Transverse colon (tissue), 4 donors: ENCODE measurements around the gene ALDH3A2.

ENCODE experiments used
- CTCF ChIP-seq, 5 experiments: fragments of 200-600 bp in 3 of 5; fragments of 450-650 bp in 2 of 5; sonication (generic) in 3 of 5; IDR thresholded peaks; 1 replicate in 2 of 5; 2 replicates in 3 of 5; pipeline ENCODE4 v1.5.1; 2016 to 2017; ENCODE audit warnings: antibody characterized with exemption in 5 of 5, inconsistent platforms in 3 of 5, mild to moderate bottlenecking in 2 of 5, moderate library complexity in 1 of 5
- EP300 ChIP-seq: sonication (generic); formaldehyde crosslinking; IDR thresholded peaks from one replicate; pipeline ENCODE4 v1.6.1; 2017; ENCODE audit warnings: antibody characterized with exemption, low read depth
- POLR2A ChIP-seq: fragments of 450-650 bp; IDR thresholded peaks from one replicate; pipeline ENCODE4 v1.6.1; 2016; ENCODE audit warnings: antibody characterized with exemption, mild to moderate bottlenecking, moderate library complexity
- POLR2AphosphoS5 ChIP-seq, 3 donors: sonication (generic); formaldehyde crosslinking; IDR thresholded peaks; one replicate each; pipeline ENCODE4 v1.6.1; 2016; ENCODE audit warnings: antibody characterized with exemption in 3 of 3

GRCh38 chr17:19673623-19674022 lies 25.1 kb downstream of the ALDH3A2 start:
- TF ChIP-seq CTCF (IDR thresholded peaks at IDR 0.05) = no peak
- TF ChIP-seq POLR2AphosphoS5 (IDR thresholded peaks at IDR 0.05) = no peak
- no peak for TF ChIP-seq POLR2A
- TF ChIP-seq EP300 = no peak
